ENCODE data around the gene PVALB.

DNA sequence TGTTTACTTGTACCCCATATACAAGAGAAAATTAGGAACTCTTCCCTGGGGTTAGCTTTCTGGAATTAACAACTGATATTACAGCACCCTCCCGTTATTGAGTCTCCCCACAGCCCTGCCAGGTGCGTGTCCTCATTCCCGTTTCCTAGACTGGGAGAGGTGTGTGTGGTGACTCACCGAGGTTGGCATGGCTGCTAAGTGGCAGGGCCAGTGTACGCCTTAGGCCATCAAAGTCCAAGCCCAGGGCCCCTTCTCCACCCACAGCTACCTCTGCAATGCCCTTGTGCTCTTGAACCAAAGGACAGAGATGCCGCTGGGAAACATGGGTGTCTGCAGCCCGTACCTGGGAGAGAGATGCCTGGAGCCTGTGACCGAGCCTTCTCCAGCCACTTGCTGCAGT, 53.3 kb downstream of the PVALB start:
- TF ChIP-seq, protein P1, sequence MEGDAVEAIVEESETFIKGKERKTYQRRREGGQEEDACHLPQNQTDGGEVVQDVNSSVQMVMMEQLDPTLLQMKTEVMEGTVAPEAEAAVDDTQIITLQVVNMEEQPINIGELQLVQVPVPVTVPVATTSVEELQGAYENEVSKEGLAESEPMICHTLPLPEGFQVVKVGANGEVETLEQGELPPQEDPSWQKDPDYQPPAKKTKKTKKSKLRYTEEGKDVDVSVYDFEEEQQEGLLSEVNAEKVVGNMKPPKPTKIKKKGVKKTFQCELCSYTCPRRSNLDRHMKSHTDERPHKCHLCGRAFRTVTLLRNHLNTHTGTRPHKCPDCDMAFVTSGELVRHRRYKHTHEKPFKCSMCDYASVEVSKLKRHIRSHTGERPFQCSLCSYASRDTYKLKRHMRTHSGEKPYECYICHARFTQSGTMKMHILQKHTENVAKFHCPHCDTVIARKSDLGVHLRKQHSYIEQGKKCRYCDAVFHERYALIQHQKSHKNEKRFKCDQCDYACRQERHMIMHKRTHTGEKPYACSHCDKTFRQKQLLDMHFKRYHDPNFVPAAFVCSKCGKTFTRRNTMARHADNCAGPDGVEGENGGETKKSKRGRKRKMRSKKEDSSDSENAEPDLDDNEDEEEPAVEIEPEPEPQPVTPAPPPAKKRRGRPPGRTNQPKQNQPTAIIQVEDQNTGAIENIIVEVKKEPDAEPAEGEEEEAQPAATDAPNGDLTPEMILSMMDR (IDR thresholded peaks at IDR 0.05) = no peak
- TF ChIP-seq POLR2A (IDR thresholded peaks at IDR 0.05) = no peak

Data from testis (tissue), 2 donors.